ENCODE results near the gene PVALEF. TPM values are rescaled to one million over a fixed set of nuclear protein-coding genes. Genes with fewer than 3 reads are reported as not detected.

The PVALEF gene
- polyA plus RNA-seq, 1 donor (not counting 4 experiments of a cell fraction or from before 2014, with no cell fraction given) = not detected

DNA sequence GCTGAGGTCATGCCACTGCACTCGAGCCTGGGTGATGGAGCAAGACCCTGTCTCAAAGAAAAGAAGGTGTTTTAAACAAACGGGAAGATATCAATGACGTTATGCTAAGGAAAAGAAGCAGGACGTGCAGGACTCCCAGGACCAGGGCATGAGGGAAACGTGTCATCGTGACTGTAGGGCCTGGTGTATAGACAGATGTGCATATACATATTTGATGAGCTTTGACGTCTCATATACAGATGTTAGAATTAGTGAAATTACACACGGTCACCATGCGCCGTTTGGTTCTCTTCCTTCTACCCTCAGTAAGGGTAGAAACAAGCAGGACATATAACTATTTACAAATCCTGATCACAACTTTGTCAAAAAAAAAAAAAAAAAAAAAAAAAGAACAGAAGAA, 17.6 kb upstream of the PVALEF start:
- Histone ChIP-seq H3K36me3 (ENCODE audit: control insufficient read depth in 2 of 2, extremely low read depth in 1 of 2, insufficient read depth in 2 of 2, low read length in 2 of 2) (no peaks in the 10 kb centered on the region), H3K9ac (ENCODE audit: control insufficient read depth, extremely low read depth, insufficient read depth, low read length) (no peak overlapping the region), H3K9me3 (ENCODE audit: control insufficient read depth, low read depth, low read length) (no peaks in the 10 kb centered on the region), H2AFZ (ENCODE audit: control insufficient read depth, low read length) (no peak overlapping the region), H3K4me2 (ENCODE audit: control insufficient read depth, extremely low read depth, insufficient read depth, low read depth, low read length) (no peak overlapping the region), H3K4me3 (ENCODE audit: control insufficient read depth in 2 of 3, extremely low read depth in 1 of 3, insufficient read depth in 2 of 3, low read depth in 1 of 3, low read length in 3 of 3) (no peak overlapping the region), H3K27me3 (ENCODE audit: control insufficient read depth, extremely low read depth, insufficient read depth, low read length) (peaks cover 16% of the 10 kb centered on the region), H3K4me1 (ENCODE audit: control insufficient read depth, extremely low read depth, insufficient read depth, low read length) (no peaks in the 10 kb centered on the region), H3K79me2 (ENCODE audit: control insufficient read depth, insufficient read depth, low read length) (no peaks in the 10 kb centered on the region), H3K9me1 (ENCODE audit: control insufficient read depth, extremely low read depth, insufficient read depth, low read length) (no peaks in the 10 kb centered on the region), H4K20me1 (ENCODE audit: control insufficient read depth, extremely low read depth, insufficient read depth, low read length) (no peaks in the 10 kb centered on the region), H3K27ac (ENCODE audit: control insufficient read depth, insufficient read depth, low read length) (no peak overlapping the region)
- dilution Hi-C loops (cut with MboI; ENCODE audit: extremely low pct_ligation_motif_present, low sequenced_read_pairs) = no loop called here
- TF ChIP-seq EZH2 (IDR thresholded peaks at IDR 0.05; ENCODE audit: low read length) = no peak
- TF ChIP-seq, protein P1, sequence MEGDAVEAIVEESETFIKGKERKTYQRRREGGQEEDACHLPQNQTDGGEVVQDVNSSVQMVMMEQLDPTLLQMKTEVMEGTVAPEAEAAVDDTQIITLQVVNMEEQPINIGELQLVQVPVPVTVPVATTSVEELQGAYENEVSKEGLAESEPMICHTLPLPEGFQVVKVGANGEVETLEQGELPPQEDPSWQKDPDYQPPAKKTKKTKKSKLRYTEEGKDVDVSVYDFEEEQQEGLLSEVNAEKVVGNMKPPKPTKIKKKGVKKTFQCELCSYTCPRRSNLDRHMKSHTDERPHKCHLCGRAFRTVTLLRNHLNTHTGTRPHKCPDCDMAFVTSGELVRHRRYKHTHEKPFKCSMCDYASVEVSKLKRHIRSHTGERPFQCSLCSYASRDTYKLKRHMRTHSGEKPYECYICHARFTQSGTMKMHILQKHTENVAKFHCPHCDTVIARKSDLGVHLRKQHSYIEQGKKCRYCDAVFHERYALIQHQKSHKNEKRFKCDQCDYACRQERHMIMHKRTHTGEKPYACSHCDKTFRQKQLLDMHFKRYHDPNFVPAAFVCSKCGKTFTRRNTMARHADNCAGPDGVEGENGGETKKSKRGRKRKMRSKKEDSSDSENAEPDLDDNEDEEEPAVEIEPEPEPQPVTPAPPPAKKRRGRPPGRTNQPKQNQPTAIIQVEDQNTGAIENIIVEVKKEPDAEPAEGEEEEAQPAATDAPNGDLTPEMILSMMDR (optimal IDR thresholded peaks at IDR 0.05 in 1 of 3, IDR thresholded peaks at IDR 0.05 in 1 of 3, conservative IDR thresholded peaks at IDR 0.05 in 1 of 3; ENCODE audit: extremely low read depth in 1 of 3, insufficient read depth in 2 of 3, low read length in 3 of 3) = no peak
- DNase-seq (ENCODE audit: low read depth, low spot score) (no peak), FAIRE-seq (no peak)

DNA sequence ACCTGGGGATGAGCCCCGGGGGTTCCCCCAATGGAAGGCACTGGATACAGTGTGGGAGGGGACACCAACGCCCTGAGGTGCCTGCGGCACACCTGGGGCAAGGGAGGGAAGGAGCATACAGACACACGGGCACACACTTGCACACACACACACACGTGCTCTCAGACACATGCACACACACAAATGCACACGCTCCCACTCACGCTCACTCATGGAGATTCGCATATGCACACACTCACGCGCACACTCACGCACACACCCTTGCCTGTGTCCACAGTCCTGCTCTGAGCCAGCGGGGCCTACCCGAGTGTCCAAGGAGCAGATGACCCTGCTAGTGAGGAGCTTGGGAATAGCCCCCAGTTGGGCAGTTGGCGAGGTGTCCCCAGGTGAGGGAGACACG, 16.7 kb upstream of the PVALEF start:
- dilution Hi-C loops (cut with MboI; ENCODE audit: extremely low pct_ligation_motif_present, low sequenced_read_pairs) = no loop called here
- H3K4me3 ChIP-seq (ENCODE audit: control insufficient read depth in 2 of 3, extremely low read depth in 1 of 3, insufficient read depth in 2 of 3, low read depth in 1 of 3, low read length in 3 of 3) = no peak overlapping the region
- H4K20me1 ChIP-seq (ENCODE audit: control insufficient read depth, extremely low read depth, insufficient read depth, low read length) = no peaks in the 10 kb centered on the region
- no peaks in the 10 kb centered on the region for H3K9me3 ChIP-seq (ENCODE audit: control insufficient read depth, low read depth, low read length)
- H3K4me2 ChIP-seq (ENCODE audit: control insufficient read depth, extremely low read depth, insufficient read depth, low read depth, low read length) = no peak overlapping the region
- no peak for DNase-seq (ENCODE audit: low read depth, low spot score)
- no peak overlapping the region for H3K9ac ChIP-seq (ENCODE audit: control insufficient read depth, extremely low read depth, insufficient read depth, low read length)
- H3K9me1 ChIP-seq (ENCODE audit: control insufficient read depth, extremely low read depth, insufficient read depth, low read length) = no peaks in the 10 kb centered on the region
- peaks cover 16% of the 10 kb centered on the region for H3K27me3 ChIP-seq (ENCODE audit: control insufficient read depth, extremely low read depth, insufficient read depth, low read length)
- no peak for FAIRE-seq
- TF ChIP-seq, protein P1 (optimal IDR thresholded peaks at IDR 0.05 in 1 of 3, IDR thresholded peaks at IDR 0.05 in 1 of 3, conservative IDR thresholded peaks at IDR 0.05 in 1 of 3; ENCODE audit: extremely low read depth in 1 of 3, insufficient read depth in 2 of 3, low read length in 3 of 3) = no peak
- no peaks in the 10 kb centered on the region for H3K79me2 ChIP-seq (ENCODE audit: control insufficient read depth, insufficient read depth, low read length)
- no peaks in the 10 kb centered on the region for H3K36me3 ChIP-seq (ENCODE audit: control insufficient read depth in 2 of 2, extremely low read depth in 1 of 2, insufficient read depth in 2 of 2, low read length in 2 of 2)
- H3K4me1 ChIP-seq (ENCODE audit: control insufficient read depth, extremely low read depth, insufficient read depth, low read length) = no peaks in the 10 kb centered on the region
- H2AFZ ChIP-seq (ENCODE audit: control insufficient read depth, low read length) = no peak overlapping the region
- no peak overlapping the region for H3K27ac ChIP-seq (ENCODE audit: control insufficient read depth, insufficient read depth, low read length)

Measured in keratinocyte (primary cell).